CD4-positive, alpha-beta T cell treated with Interferon gamma for 1 hour (primary cell): ENCODE data around the gene NLK.
"Not testable (repeated sequence)": the region's sequence is repeated elsewhere in the genome, so short reads cannot be mapped to it uniquely, and the experiment has no call there.

ENCODE experiments used
- DNase-seq: peaks from one replicate; pipeline ENCODE4 v3.0.0-alpha.2; 2020

NLK gene

GRCh38 chr17:28166478-28166877 lies 124.0 kb downstream of the NLK start:
- no peak for DNase-seq

- no peak for DNase-seq
Observed at GRCh38 chr17:28169621-28170349, 127.3 kb downstream of the NLK start.

GRCh38 chr17:28170771-28171170 lies 128.3 kb downstream of the NLK start:
- no peak for DNase-seq

DNA sequence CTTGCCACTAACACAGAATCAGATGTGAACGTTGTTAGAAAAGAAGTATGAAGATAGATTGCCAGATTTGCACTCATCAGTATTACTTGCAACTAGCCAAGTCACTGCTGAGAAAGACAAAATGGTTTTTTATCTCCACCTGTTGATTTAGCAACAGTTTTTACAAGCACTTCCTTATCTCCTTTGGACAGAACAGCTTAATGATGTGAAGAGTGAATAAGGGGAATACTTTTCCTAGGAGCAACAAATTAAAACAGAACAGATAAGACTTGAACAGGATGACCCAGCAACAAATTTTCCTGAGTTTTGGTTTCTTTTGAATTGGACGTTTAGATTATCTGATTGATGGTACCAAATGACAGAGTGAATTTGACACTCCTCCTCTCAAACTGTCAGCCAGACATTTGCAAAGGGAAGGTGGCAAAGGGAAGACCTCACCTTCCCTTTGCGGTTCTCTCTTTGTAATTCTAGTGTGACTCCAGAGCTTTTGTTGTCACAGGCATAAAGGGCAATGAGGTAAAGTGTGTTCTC lies 130.6 kb downstream of the NLK start:
- no peak for DNase-seq

GRCh38 chr17:28173801-28174200 lies 131.3 kb downstream of the NLK start:
- no peak for DNase-seq

DNA sequence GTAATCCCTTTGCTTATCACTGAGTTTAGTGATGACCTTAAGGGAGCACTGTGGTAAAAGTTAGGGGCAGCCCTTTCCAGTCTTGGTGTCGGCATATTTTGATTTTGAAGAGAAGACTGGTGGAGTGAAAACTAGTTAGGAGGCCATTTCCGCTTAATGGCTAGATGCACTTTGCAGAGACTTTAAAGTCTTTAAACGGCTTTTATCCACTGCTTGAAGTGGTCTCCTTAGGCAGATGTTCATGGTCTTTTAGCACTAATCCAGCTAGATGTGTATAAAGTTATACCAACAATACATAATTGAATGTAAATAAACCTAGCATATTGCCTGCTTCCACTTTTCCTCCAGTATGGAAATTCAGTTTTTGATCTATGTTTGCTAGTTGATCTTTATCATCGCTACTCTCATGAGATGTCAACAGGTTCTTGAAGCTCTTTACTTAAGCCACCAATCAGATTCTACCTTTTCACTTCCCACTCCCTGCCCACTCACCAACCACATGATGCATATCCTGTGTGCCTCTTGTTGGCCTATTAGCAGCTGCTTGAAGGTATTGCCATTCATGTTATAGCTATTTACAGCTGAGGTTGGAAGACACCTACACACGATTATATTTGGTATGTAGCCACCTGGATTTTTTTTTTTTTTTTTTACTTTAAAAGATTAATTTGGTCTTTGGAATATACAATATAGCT lies 132.0 kb downstream of the NLK start:
- DNase-seq = peak; percentile 6

DNA sequence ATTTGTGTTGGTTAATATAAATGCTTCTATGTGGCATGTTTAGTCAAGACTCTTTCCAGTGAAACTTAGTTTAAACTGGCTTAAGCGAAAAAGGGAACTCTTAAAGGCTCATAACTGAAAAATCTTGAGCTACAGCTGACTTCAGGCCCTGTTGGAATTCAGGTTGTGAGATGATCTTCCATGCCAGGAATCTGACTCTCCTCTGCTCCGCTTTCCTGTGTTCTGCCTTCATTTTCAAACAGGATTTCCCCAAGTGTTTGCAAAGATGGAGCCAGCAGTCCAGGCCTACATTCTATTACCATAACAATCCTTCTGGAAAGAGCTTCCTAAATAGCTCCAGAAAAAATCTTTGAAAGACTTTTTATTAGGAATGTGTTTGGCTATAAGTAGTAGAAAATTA lies 134.9 kb downstream of the NLK start:
- DNase-seq = no peak

DNA sequence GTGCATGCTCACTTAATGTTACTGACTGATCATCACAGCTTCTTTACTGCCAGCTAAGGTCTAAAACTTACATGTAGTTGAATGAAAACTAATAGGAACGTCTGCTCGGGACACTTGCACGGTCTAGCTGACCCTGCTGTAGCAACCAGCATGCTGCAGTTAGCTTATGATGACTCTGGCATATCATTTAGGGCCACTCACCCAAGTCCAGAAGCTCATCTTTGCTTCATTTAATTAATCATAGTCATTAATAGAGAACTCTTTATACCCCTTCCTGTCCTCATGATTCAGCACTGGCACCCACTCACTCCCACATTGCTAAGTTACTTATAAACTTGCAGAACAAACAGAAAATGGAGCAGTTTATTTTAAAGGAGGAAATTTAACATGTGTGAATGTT lies 136.3 kb downstream of the NLK start:
- DNase-seq = no peak

DNA sequence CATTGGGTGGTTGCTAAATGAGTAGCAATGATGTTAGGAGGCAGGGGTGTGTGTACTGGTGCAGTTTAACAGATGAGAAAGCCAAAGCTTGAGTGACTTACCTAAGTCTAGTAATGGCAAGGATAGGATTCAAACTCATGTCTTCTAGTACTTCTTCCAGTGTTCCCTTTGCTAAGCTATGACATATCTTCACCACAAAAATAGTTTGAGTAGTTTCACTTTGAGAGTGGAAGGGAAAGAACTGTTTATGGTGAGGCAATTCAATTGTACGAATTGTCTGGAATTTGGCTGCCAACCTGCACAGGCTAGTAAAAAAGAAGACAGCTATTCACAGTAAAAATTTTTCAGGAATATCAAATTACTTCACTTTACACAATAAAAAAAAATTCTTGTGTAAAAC lies 138.0 kb downstream of the NLK start:
- no peak for DNase-seq

- DNase-seq = no peak
Observed at GRCh38 chr17:28181568-28181967, 139.1 kb downstream of the NLK start.

DNA sequence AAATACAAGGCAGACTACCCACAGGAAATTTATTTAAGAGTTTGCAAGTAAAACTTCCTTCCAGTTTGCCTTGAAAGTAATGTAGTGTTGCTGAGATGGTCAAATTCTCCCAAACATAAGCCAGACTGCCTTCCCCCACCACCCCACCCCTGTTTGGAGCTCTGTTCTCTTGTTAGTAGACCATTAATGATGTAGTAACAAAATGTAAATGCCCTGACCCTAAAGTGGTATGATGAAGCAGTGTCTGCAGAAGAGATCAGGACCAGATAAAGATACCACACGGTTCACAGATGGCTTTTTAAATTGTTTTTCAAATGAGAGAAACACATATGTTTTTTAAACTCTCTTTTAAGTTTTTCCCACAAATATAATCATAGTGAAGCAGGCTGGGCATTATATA lies 140.1 kb downstream of the NLK start:
- DNase-seq = no peak

DNA sequence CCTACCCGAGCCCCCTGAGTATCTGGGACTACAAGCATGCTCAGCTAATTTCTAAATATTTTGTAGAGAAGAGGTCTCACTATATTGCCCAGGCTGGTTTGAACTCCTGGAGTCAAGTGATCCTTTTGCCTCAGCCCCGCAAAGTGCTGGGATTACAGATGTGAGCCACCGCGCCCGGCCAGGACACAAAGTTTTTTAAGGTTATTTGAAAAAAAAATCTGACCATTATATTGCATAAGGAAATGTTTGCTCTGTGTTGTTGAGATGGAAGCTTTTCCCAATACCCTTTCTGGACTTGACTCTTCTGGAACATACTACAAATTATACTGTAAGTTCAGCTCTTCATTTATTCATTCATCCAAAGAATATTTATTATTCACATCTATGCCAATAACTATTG lies 143.2 kb downstream of the NLK start:
- DNase-seq = no peak

- not testable (repeated sequence) for DNase-seq
Observed at GRCh38 chr17:28186472-28186871, 144.0 kb downstream of the NLK start.

- no peak for DNase-seq
Observed at GRCh38 chr17:28187931-28188330, 145.5 kb downstream of the NLK start.

GRCh38 chr17:28188841-28189263 lies 146.4 kb downstream of the NLK start:
- no peak for DNase-seq

DNA sequence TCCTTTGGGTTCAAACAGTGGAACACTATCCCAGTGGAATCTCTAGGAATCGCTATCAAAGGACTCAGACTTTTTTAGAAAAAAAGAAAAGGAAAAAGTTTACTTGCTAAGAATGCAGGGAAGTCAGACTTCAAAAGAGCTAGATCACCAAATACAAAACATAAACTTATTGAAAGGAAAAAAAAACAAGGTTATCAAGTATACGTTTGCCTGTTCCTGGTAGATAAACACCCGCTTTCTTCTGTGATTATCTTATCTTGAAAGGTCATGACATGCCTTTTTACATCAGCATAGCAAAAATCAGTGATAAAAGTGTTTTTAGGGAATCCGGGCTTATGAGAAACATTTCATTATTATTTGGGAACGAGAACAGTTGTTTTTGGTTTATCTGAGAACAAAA lies 147.2 kb downstream of the NLK start:
- no peak for DNase-seq

DNA sequence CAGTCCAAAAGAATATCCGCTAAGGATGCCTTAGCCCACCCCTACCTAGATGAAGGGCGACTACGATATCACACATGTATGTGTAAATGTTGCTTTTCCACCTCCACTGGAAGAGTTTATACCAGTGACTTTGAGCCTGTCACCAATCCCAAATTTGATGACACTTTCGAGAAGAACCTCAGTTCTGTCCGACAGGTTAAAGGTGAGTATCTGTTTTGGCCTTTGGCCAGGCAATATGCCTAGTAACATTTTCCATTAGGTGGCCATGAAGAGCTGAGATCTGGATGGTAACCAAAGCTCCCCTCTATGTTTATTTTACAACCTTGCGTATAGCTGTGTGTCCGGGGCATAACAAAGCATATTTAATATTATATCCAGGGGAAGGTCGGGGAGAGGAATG lies 148.5 kb downstream of the NLK start:
- DNase-seq = no peak

DNA sequence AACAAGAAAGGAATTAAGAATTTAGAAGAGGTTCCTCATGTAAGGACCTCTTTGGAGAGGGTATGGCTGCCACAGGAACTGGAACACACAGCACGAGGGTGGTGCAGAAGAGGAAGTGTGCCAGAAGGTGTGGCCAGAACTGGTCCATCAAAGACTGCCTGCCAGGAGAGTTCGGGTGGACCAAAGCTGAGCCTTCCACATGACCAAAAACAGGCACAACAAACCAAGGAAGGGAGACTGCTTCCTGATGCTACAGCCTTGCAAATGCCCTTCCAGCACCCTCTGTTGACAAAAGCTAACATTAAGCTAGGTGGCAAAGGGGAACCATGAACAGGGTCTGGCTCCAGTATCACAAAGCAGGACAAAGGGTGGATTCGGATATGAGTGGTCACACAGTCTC lies 150.8 kb downstream of the NLK start:
- peak; percentile 33 for DNase-seq

- DNase-seq = no peak
Observed at GRCh38 chr17:28194382-28194781, 151.9 kb downstream of the NLK start.

- DNase-seq = no peak
Observed at GRCh38 chr17:28196636-28197035, 154.2 kb downstream of the NLK start.

DNA sequence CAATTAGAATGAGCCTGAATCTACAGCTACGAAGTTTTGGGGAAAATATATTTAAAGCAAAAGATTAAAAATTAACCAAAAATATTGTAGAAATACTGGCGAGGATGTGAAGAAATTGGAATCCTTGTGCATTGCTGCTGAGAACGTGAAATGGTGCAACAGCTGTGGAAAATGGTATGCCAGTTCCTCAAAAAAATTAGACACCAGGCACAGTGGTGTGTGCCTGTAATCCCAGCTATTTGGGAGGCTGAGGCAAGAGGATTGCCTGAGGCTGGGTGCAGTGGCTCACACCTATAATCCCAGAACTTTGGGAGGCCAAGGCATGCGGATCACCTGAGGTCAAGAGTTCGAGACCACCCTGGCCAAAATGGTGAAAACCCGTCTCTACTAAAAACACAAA lies 156.6 kb downstream of the NLK start:
- DNase-seq = no peak

DNA sequence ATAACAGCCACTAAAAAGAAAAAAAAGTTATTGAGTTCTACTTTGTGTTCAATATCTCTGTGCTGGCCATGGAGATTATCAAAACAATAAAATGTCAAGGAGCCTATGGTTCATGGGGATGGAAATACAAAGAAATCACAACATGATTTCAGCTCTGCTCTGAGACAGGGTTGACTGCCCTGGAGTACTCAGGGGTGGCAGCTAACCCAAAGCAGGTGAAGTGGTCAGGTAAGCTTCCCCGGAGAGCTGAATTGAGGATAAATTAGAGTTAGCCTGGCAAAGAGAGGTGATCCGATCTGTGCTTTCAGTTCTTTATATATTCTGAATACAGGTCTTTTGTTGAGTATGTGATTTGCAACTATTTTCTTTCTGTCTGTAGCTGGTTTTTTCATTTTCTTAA lies 157.3 kb downstream of the NLK start:
- DNase-seq = no peak

- DNase-seq = no peak
Observed at GRCh38 chr17:28201315-28201714, 158.8 kb downstream of the NLK start.

- no peak for DNase-seq
Observed at GRCh38 chr17:28204244-28204643, 161.8 kb downstream of the NLK start.

GRCh38 chr17:28204751-28205150 lies 162.3 kb downstream of the NLK start:
- no peak for DNase-seq
